NCI-H748 treated with DMSO at 0.1 percent for 48 hours (cell line): ENCODE results near the gene LCN1.
"Not testable (repeated sequence)": the region's sequence is repeated elsewhere in the genome, so short reads cannot be mapped to it uniquely, and the experiment has no call there.

Experiments used
- DNase-seq: peaks from one replicate; lab custom pipeline; 2025; lab: John Stamatoyannopoulos, UW

LCN1 gene

GRCh38 chr9:135505406-135506187, 15.6 kb upstream of the LCN1 start:
- no peak for DNase-seq

GRCh38 chr9:135506327-135507103, 14.7 kb upstream of the LCN1 start:
- DNase-seq = no peak

GRCh38 chr9:135507104-135508035, 13.9 kb upstream of the LCN1 start:
- DNase-seq = no peak

GRCh38 chr9:135508211-135508820, 12.9 kb upstream of the LCN1 start:
- DNase-seq = no peak

- DNase-seq = no peak
Observed at GRCh38 chr9:135509458-135509857, 11.8 kb upstream of the LCN1 start.

- DNase-seq = no peak
Observed at GRCh38 chr9:135512241-135512603, 9.0 kb upstream of the LCN1 start.

- no peak for DNase-seq
Observed at GRCh38 chr9:135512904-135513303, 8.3 kb upstream of the LCN1 start.

GRCh38 chr9:135513351-135513846, 7.8 kb upstream of the LCN1 start:
- DNase-seq = no peak

- not testable (repeated sequence) for DNase-seq
Observed at GRCh38 chr9:135513906-135514305, 7.3 kb upstream of the LCN1 start.

GRCh38 chr9:135514342-135515082, 6.7 kb upstream of the LCN1 start:
- DNase-seq = no peak

GRCh38 chr9:135515083-135515951, 5.9 kb upstream of the LCN1 start:
- no peak for DNase-seq

GRCh38 chr9:135516132-135516860, 4.9 kb upstream of the LCN1 start:
- DNase-seq = no peak

- DNase-seq = no peak
Observed at GRCh38 chr9:135517407-135517822, 3.8 kb upstream of the LCN1 start.

- DNase-seq = no peak
Observed at GRCh38 chr9:135519179-135519971, 1.9 kb upstream of the LCN1 start.

- DNase-seq = no peak
Observed at GRCh38 chr9:135521608-135522095, 412 bp downstream of the LCN1 start.

- no peak for DNase-seq
Observed at GRCh38 chr9:135522137-135522877, 1.1 kb downstream of the LCN1 start.

- no peak for DNase-seq
Observed at GRCh38 chr9:135522931-135523330, 1.7 kb downstream of the LCN1 start.
